ENCODE measurements around the gene CPXM2.

CPXM2 gene

GRCh38 chr10:123841560-123841959 lies 50.0 kb downstream of the CPXM2 start:
- no peak overlapping the region for H3K27ac ChIP-seq
- no peak for DNase-seq
- no peak for TF ChIP-seq CTCF (IDR thresholded peaks at IDR 0.05)
- no peaks in the 10 kb centered on the region for H3K9me3 ChIP-seq
- no peak overlapping the region for H3K4me3 ChIP-seq
- no peaks in the 10 kb centered on the region for H3K27me3 ChIP-seq
- H3K36me3 ChIP-seq, result peaks cover 0 to 4% (median 3%) of the 10 kb centered on the region in 3 donors
- intact Hi-C loops (cut with DNase I; ENCODE audit: low total_unique reads), result no loop called here
- H3K4me1 ChIP-seq, result peaks cover 0 to 21% (median 2%) of the 10 kb centered on the region in 4 donors

GRCh38 chr10:123841115-123841514 lies 50.5 kb downstream of the CPXM2 start:
- no peak for TF ChIP-seq CTCF (IDR thresholded peaks at IDR 0.05)
- Histone ChIP-seq H3K9me3 (no peaks in the 10 kb centered on the region), H3K4me1 (peaks cover 0 to 22% (median 4%) of the 10 kb centered on the region in 4 donors), H3K4me3 (no peak overlapping the region), H3K27me3 (no peaks in the 10 kb centered on the region), H3K27ac (no peak overlapping the region), H3K36me3 (peaks cover 0 to 4% (median 3%) of the 10 kb centered on the region in 3 donors)
- intact Hi-C loops (cut with DNase I; ENCODE audit: low total_unique reads), result no loop called here
- no peak for DNase-seq

GRCh38 chr10:123840714-123841113 lies 50.9 kb downstream of the CPXM2 start:
- TF ChIP-seq CTCF (IDR thresholded peaks at IDR 0.05), result no peak
- Histone ChIP-seq H3K27me3 (no peaks in the 10 kb centered on the region), H3K4me1 (peaks cover 0 to 26% (median 6%) of the 10 kb centered on the region in 4 donors), H3K9me3 (no peaks in the 10 kb centered on the region), H3K27ac (no peak overlapping the region), H3K4me3 (no peak overlapping the region), H3K36me3 (peaks cover 0 to 4% (median 3%) of the 10 kb centered on the region in 3 donors)
- no peak for DNase-seq
- intact Hi-C loops (cut with DNase I; ENCODE audit: low total_unique reads), result no loop called here

- no peaks in the 10 kb centered on the region for H3K9me3 ChIP-seq
- H3K4me3 ChIP-seq, result no peak overlapping the region
- TF ChIP-seq CTCF (IDR thresholded peaks at IDR 0.05), result no peak
- peaks cover 0 to 41% (median 14%) of the 10 kb centered on the region in 4 donors for H3K4me1 ChIP-seq
- DNase-seq, result no peak
- intact Hi-C loops (cut with DNase I; ENCODE audit: low total_unique reads), result no loop called here
- H3K27me3 ChIP-seq, result no peaks in the 10 kb centered on the region
- no peak overlapping the region for H3K27ac ChIP-seq
- H3K36me3 ChIP-seq, result peaks cover 0 to 4% (median 3%) of the 10 kb centered on the region in 3 donors
Observed at GRCh38 chr10:123838596-123839310, 52.9 kb downstream of the CPXM2 start.

GRCh38 chr10:123837756-123838155 lies 53.9 kb downstream of the CPXM2 start:
- intact Hi-C loops (cut with DNase I; ENCODE audit: low total_unique reads), result no loop called here
- no peak for DNase-seq
- H3K36me3 ChIP-seq, result peaks cover 0 to 4% (median 3%) of the 10 kb centered on the region in 3 donors
- peaks cover 0 to 38% (median 14%) of the 10 kb centered on the region in 4 donors for H3K4me1 ChIP-seq
- no peaks in the 10 kb centered on the region for H3K9me3 ChIP-seq
- TF ChIP-seq CTCF (IDR thresholded peaks at IDR 0.05), result no peak
- no peak overlapping the region for H3K27ac ChIP-seq
- H3K4me3 ChIP-seq, result no peak overlapping the region
- no peaks in the 10 kb centered on the region for H3K27me3 ChIP-seq

Measured in tibial artery (tissue), 4 donors.